GM12878 (cell line): ENCODE measurements around the gene ANTXR2.

Source experiments
- CEBPB ChIP-seq, 2 experiments: fragments of 150-350 bp in 1 of 2; IDR thresholded peaks; 2 replicates each; pipeline ENCODE4 v1.6.1; 2012 to 2014; ENCODE audit warnings: low read depth in 2 of 2, low read length in 2 of 2, borderline replicate concordance in 1 of 2, inconsistent platforms in 1 of 2
- FOS ChIP-seq: IDR thresholded peaks from 3 replicates; pipeline ENCODE4 v1.6.1; 2011; ENCODE audit warnings: borderline replicate concordance; ENCODE audit not compliant: insufficient read length; ENCODE audit errors: extremely low read depth
- POLR2AphosphoS5 ChIP-seq: IDR thresholded peaks from 2 replicates; pipeline ENCODE4 v1.6.1; 2011; ENCODE audit warnings: mild to moderate bottlenecking, low read length, inconsistent platforms
- RAD21 ChIP-seq: IDR thresholded peaks from 2 replicates; pipeline ENCODE4 v1.6.1; 2011; ENCODE audit warnings: mild to moderate bottlenecking, low read depth, low read length, moderate library complexity; ENCODE audit not compliant: insufficient read depth
- RUNX3 ChIP-seq: IDR thresholded peaks from 2 replicates; pipeline ENCODE4 v1.6.1; 2012; ENCODE audit warnings: low read length, inconsistent platforms
- SUZ12 ChIP-seq: fragments of 200-600 bp; sonication (generic); IDR thresholded peaks from one replicate; pipeline ENCODE4 v1.6.1; 2018; ENCODE audit warnings: antibody characterized with exemption, mild to moderate bottlenecking; ENCODE audit not compliant: unreplicated experiment
- TF ChIP-seq, protein P1 (sequence below), 3 experiments: IDR thresholded peaks in 2 of 3; conservative IDR thresholded peaks in 1 of 3; 2 replicates each; pipeline ENCODE4 v1.5.1; 2011; ENCODE audit warnings: low read depth in 3 of 3, low read length in 3 of 3, mild to moderate bottlenecking in 3 of 3, control low read depth in 2 of 3, moderate library complexity in 2 of 3, inconsistent platforms in 1 of 3, mixed read lengths in 1 of 3; ENCODE audit not compliant: control insufficient read depth in 2 of 3, insufficient read depth in 1 of 3; ENCODE audit errors: extremely low read depth in 1 of 3

DNA sequence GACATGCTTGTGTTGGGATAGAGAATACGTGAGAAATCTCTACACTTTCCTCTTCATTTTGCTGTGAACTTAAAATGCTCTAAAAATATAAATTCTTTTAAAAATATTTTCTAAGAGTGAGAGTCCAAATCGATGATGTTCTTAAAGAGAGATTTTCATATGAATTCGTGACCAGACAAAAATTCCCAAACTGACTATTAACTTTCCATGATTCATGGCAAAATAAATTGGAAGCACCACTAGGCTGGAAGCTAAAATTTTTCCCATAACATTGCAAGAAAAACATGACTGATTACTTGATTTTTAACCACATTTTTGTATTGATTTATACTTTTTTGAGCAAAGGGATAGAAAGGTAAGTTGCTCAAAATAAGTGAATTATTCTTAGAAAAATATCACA lies 201.1 kb downstream of the ANTXR2 start:
- TF ChIP-seq FOS (no peak), POLR2AphosphoS5 (no peak), SUZ12 (no peak), RUNX3 (no peak), RAD21 (no peak), CEBPB (IDR thresholded peaks at IDR 0.05; ENCODE audit: borderline replicate concordance in 1 of 2, low read depth in 2 of 2, low read length in 2 of 2) (no peak)
- TF ChIP-seq, protein P1, sequence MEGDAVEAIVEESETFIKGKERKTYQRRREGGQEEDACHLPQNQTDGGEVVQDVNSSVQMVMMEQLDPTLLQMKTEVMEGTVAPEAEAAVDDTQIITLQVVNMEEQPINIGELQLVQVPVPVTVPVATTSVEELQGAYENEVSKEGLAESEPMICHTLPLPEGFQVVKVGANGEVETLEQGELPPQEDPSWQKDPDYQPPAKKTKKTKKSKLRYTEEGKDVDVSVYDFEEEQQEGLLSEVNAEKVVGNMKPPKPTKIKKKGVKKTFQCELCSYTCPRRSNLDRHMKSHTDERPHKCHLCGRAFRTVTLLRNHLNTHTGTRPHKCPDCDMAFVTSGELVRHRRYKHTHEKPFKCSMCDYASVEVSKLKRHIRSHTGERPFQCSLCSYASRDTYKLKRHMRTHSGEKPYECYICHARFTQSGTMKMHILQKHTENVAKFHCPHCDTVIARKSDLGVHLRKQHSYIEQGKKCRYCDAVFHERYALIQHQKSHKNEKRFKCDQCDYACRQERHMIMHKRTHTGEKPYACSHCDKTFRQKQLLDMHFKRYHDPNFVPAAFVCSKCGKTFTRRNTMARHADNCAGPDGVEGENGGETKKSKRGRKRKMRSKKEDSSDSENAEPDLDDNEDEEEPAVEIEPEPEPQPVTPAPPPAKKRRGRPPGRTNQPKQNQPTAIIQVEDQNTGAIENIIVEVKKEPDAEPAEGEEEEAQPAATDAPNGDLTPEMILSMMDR (IDR thresholded peaks at IDR 0.05 in 2 of 3, conservative IDR thresholded peaks at IDR 0.05 in 1 of 3; ENCODE audit: control insufficient read depth in 2 of 3, extremely low read depth in 1 of 3, insufficient read depth in 1 of 3, low read depth in 3 of 3, low read length in 3 of 3): no peak
